ENCODE data around the gene DHRS7B.

DHRS7B gene

DNA sequence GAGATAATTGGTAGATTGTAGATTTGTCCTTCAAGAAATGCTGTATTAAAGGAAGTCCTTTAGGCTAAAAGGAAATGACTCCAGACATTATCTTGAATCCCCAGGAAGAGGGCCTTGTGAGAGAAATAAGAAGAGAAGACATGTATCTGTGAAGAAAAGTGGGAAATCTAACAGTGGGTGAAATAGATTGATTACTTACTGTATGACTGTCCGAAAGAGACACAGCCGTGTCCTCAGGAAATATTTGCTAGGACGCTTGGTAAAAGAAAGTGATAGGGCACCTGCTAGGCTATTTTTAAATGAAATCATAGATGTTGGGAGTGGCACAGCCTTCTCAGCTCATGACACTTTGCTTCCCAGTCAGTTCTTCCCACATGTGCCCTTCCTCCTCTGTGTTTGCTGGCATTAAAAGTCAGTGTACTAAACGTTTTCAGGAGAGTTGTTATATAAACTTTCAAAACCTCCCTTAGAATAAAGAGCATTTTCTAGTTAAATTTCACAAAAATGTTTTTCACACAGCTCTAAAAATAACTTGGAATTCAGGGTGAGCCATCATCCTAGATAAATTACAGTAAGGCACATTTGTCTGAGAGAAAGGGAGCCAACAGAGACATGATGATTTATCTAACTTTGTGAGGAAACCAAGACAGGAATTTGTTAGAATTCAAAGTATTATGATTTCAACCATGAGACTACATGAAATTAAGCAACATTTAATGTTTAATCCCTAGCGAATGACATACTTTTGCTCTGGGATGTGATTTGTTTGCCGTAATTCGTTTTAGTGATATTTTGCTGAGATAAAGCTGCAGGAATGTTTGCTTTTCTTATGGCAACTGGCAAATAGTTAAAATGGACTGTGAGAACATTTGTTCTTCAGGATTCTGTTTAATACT is 35.0 kb downstream of the DHRS7B start:
- no peak for DNase-seq

DNA sequence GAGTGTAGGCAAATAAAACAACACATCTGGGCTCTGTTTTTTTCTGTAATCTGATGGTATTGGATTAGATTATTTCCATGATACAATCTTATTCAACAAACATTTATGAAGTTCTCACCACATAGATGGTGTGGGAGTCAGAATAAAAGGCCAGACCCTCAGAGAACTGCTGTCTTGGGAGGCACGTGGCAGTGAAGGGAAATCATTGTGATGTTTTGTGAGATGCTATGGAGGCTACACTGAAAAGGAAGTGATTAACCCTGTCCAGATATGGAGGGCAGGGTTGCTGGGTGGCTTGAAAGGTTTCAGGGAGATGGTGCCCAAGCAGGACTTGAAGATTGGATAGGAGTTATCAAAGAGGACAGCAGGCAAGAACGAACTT is 35.6 kb downstream of the DHRS7B start:
- DNase-seq, result no peak

DNA sequence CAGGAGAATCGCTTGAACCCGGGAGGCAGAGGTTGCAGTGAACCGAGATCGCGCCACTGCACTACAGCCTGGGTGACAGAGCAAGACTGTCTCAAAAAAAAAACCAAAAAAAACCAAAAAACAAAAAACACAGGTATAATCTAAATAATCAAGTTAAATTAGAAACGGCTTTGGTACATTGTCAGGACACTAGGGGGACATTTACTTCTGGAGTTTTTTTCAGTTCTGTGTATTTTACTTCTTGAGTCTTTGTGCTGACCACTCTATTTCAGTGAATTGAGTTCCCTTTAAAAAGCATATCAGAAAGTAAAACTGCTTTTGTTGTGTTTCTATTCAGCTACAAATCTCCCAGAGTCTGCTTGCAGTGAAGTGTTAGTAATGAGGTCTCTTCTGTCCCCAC is 36.3 kb downstream of the DHRS7B start:
- DNase-seq, result no peak

DNA sequence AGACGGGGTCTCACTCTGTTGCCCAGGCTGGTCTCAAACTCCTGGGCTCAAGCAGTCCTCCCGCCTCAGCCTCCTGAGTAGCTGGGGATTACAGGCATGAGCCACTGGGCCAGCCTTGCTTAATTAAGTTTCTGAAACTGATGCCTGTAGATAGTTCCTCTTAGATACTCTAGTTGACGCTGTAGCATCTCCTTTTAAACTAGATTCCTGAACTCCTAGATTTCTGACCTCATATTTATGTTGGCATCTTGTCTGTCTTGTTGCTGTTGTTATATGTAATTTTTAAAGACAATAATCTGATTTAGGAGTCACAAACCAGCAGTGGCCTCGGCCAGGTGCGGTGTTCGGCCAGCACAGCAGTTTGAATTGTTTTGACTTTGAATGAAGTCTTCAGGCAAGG is 37.5 kb downstream of the DHRS7B start:
- peak; percentile 37 for DNase-seq

DNA sequence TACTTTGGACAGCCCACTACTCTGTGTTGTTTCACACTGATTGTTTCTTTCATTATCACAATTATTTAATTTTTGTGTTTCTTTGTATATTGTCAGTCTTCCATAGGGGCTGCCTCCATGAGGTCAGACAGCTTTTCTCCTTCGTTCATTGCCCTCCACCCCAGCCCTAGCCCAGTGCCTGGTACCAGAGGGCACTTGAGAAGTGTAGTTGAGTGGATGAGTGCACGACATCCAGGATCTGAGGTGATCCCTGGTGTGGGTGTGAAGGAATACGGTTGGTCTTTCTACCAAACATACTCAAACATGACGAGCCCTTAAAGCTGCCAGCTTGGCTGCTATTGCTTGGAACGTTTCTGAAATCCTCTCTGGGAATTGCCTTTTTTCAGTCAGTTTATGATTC is 37.9 kb downstream of the DHRS7B start:
- DNase-seq, result no peak

DNA sequence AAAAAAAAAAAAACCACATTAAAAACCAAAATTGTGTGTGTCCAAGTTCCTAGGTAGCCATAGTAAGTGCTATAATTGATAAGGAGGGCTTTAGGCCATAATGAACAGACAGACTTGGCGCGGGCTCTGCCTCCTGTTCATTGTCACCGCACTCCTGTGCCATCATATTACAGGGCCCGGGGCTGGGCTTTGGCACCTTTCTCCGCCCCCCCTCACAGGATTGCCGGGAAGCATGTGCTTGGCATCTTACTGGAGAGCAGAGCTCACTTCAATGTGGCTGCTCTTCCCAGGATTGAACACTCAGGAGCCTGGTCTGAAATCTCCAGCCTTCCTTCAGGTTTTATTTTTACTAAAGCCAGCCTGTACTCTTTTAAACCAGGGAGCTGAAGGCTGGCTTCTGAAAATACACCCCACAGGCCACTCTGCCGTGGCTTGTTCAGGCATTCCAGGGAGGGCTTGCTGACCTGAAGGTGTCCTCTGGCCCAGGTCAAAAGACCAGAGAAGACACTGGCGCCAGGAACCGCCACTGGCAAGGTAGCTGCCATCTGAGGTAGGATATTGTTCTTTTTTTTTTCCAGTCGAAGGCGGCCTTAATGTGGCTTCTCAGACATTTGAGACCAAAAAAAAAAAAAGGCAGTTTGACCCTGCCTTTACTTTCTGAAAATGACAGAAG is 39.3 kb downstream of the DHRS7B start:
- no peak for DNase-seq

DNA sequence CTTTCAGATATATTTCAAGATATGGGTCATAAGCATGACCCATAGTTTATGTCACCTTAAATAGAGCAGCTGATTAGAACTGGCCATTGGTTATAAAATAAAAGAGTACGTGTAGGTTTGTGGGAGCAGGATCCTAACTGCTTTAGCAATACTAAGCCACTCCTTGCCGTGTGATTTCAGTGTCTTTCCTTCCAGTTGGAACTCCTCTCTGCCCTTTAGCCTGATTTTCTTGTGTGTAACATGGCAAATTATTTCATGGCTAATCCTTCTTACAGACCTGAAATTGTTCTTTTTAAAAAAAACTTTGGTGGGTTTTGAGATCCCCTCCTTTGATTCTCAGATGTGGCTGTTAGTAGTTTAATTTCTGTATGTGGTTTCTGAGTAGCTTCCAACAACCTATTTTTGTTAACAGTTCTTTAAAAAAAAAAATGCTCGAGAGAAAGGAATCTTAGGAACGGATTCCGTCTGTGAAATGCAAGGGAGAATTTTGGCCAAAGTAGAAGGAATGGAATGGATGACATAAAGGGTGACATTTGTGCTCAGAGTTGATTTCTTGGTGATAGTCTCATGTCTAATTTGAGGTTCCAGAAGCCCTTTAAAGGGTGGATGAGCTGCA is 39.9 kb downstream of the DHRS7B start:
- no peak for DNase-seq

DNA sequence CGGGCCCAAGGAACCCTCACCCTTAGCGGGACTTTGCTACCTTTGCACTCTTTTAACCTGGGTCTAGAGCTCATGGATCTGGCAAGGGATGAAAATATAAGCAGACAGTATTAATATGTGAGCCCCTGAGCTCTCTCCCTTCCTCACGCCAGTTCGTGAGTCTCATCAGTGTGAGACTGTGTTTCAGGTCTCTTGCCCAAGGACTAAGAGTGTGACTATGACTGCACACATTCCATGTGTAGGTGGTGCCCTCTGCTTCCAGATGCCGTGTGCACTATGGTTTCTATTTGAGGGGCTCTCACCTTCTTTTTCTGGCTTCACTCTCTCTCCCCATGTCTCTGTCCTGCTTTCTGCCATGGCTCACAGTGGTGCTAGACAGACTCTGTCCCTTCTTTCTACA is 40.5 kb downstream of the DHRS7B start:
- no peak for DNase-seq

DNA sequence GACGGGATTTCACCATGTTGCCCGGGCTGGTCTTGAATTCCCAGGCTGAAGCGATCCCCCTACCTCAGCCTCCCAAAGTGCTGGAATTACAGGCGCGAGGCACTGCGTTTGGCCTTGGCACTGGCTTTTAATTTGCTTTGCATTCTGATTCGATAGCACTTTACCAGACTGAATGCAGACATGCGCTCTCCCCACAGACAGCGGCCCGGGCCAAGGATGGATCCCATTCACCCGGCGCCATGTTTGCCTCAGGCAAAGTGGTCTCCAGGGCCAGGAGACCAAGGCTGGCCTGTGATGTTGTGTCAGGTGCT is 41.7 kb downstream of the DHRS7B start:
- no peak for DNase-seq

DNA sequence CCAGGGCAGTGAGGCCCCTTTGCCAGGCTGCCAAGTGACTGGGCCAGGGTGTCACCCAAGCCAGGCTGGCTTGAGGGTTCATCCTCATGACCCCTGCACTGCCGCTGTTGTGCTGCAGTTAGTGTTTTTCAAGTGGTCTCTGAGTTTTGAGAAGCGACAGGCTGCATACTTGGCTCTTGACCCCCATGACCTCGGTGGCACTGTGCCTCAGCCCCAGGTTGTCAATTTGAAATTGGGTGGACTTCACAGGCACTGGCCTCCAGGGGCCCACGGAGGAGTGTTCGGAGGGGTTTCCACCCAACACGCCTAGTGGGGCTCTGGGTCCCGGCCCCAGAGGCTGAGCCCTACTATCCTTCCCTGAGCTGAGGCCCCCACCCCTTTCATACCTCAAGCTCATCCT is 42.7 kb downstream of the DHRS7B start:
- DNase-seq, result no peak

DNA sequence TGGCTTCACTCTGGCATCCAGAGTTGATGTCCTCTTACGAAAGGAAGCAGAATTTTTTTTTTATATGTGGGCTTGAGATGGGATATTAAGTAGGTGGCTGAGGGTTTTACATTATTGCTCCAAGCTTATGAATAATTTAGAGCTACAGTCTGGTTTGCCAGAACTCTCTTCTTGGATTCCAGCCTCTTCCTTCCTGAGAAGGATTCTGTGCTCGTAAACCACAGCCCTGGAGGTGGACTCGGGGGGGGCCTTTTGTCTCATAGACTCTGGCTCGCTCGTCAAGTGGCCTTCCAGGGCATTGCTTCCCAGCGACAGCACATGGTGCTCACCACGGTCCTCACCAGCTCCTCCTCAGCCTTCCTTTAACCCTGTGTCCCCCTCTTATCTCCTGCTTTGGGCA is 44.0 kb downstream of the DHRS7B start:
- no peak for DNase-seq

DNA sequence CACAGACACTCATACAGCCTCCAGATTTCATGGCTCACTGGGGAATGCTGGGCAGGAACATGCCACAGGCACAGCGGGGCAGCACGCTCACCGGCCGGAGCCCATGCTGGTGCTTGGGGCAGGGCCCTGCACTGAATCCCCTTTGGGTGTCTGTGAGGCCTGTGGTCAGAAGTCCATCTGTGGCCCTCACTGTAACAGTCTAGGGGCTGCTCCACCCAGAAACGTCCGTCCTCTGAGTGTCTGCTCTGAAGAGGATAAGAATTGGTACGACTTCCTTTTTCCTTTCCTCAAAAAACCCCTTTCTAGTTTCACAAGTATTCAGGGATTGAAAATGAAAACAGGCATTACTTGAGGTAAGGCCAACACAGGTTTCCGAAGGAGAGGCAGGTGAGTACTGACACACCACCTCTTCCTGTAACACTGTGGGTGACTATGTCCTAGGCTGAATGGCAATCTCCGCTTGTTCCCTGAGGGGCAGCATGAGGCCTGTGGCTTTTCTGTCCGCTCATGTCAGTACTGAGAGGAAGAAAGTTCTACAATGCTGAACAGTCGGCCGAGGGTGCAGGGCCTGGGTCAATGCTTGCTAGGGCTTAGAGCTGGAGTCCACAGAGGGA is 44.7 kb downstream of the DHRS7B start:
- no peak for DNase-seq

DNA sequence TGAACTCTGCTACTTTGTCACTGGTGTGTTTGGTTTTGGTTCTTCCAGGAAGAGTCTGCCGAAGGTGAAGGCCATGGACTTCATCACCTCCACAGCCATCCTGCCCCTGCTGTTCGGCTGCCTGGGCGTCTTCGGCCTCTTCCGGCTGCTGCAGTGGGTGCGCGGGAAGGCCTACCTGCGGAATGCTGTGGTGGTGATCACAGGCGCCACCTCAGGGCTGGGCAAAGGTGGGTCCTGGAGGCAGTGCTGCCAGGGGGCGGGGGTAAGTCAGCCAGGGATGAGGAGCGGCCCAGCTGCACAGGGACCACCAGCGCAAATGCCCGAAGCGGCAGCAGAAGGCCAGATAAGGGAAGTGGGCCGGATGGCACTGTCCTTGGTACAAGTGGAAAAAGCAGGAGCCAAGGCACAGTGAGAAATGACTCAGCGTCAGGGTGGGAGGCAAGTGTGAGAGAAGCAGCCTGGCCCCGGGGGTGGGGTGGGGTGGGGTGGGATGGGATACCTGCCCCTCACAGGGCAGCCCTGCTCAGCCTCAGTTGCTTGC is 45.3 kb downstream of the DHRS7B start:
- no peak for DNase-seq

DNA sequence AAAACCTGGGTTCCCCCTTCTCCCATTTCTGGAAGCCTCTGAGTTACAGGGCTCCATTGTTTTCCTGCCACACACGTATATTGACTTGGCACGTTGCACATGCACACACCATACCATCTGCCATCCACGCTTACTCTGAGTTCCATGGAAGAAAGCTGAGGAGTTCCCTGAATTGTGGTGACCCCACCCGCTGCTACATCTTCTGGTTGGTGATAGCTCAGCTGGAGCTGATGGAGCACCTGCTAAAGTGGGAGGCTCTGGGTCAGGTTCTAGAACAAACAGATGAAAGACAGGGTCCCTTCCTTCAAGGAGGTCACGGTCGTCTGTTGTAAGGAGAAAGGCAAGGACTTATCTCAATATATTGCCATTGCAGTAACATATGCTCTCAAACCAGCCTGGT is 46.1 kb downstream of the DHRS7B start:
- DNase-seq, result no peak

DNA sequence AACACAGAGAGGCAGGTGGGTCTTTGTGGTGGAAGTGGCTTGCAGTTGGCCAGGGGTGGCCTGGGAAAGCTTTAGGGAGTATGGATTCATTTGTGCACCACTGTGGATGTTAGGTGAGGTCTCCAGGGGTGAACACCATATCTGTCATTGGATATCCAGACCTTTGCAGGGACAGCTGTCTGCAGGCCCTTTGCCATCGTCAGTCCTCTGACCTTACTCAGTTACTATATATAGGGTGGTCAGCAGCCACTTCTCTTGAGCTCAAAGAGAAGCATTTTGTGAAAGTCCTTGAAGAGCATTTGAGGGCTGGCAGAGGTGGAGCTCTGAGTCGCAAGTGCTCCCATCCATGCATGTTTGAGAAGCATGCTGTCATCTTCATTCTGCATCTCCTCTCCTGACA is 46.8 kb downstream of the DHRS7B start:
- DNase-seq, result no peak

DNA sequence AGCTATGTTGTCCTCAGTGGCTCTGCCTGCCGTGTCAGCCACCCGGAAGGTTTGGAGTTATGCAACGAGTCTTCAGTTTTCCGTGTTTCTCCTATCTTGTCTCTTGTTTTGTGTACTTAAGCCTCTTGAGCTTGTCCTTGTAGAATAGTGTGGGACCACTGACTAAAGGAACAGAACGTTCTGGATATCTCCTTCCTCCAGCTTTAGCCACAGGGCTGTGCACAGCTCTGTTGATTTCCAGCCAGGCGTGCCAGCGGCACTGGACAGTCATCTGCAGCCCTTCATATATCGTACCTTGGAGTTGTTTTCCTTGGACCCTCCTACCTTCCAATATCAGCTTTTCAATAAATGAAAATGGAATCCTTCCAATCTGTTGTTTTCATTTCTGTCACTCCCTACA is 47.4 kb downstream of the DHRS7B start:
- DNase-seq, result no peak

DNA sequence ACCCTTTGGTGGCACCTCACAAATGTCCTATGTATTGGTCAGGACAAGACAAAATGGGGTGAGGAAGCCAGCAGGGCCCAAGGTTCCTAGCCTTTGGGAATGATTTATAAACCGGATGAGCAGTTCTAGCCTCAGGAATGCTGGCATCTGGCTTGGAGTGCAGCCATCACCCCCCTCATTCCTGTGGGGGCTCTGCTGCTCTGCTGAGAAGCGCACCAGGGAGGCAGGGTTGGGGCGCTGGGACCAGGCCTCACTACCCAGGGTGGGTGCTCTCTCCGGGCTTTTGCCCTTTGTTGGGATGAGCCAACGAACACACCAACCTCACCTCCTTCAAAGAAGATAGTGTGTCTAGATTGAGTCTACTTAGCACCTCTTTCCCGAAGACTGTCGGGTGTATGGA is 47.9 kb downstream of the DHRS7B start:
- DNase-seq, result no peak

DNA sequence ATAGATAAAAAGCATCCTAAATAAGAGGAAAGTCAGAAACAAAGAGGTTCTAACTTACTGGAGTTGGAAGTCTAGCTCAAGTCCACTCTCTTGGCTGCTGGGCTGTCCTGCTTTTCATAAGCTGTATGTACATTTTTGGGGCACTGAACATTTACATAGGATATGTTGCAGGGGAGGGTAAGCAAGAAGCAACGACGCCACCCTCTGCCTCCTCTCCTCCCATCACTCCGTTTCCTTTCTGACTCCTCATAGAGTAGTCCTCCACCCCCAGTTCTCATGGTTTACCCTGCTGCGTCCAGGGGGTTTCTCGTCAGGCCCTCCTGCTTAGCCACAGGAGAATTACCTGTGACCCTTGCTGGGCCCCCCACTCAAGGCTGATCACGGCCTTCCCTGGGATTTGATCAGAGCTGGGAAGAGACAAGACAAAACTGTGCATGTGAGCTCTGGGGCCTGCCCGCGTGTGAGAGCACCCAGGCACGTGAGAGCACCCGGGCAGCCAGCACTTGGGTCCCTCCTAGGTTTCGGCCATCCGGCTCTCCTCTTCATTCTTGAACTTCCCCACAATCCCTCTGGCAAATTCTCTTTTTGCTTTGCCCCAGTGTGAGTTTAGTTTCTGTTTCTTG is 50.1 kb downstream of the DHRS7B start:
- no peak for DNase-seq

DNA sequence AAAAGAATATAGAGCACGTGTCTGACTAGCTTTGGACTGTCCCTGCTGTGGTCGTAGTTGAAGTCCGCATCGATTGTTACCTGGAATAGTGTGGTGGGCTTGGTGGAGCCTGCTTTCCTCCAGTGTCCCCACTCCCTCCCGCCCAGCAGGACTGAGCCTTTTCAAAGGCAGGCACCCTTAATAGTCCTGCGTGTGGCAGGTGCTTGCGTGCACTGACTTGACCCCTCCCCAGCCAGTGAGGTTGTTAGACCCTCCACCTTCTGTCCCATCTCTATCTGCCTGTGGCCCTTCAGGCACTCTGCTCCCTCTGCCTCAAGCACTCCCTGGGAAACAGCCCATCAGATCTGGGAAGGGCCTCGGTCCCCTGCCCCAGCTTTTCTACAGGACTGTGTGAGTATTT is 50.6 kb downstream of the DHRS7B start:
- DNase-seq, result no peak

DNA sequence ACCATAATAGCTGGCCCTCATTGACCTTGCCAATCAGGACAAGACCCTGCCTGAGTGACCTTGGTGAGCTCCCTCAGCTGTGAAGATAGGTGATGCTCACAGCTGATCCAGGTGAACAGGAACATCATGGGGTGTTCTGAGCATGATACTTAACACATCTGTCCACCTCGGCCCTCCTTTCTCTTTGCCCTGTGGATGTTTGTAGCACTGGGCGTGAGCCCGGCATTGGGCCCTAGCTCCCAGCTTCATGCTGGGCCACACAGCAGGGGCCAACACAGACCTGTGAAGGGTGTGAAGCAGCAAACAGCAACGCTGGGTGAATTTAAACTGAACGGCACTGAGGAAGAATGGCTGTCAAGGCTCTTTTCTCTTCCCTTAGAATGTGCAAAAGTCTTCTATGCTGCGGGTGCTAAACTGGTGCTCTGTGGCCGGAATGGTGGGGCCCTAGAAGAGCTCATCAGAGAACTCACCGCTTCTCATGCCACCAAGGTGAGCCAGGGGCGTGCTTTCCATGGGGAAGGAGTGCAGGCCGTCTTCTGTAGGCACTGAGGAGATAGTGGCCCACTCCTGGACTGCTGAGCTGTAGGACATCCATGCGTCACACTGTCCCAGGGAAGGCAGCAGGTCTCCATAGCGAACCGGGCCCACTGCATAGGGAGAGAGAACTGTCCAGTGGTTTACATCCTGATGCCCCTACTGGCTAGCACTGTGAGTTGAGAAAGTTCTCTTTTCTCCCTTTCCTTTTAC is 51.3 kb downstream of the DHRS7B start:
- no peak for DNase-seq

DNA sequence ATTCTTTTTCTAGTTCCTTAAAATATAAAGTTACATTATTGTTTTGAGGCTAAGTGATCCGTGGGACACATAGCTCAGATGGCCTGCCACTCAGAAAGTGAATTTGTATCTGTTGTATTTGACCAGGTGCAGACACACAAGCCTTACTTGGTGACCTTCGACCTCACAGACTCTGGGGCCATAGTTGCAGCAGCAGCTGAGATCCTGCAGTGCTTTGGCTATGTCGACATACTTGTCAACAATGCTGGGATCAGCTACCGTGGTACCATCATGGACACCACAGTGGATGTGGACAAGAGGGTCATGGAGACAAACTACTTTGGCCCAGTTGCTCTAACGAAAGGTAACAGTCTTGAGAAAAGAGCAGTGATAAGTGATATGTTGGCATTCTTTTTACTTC is 56.7 kb downstream of the DHRS7B start:
- no peak for DNase-seq

DNA sequence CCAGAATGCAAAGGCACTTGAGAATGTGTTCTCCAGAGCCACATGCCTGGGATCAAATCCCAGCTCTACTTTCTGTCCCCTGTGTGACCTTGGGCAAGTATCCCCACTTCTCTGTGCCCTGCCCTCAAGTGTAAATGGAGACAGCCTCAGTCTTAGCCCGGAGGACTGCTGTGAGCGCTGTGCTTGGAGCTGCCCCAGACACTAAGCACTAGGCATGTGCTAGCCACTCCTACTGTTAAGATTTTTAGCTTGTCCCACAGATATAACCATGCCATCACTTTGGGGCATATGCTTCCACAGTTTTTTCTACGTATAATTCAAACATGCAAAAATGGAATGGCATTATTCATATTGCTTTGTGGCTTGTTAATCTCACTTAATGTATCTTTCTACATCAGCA is 57.8 kb downstream of the DHRS7B start:
- DNase-seq, result no peak

Data from NCI-H82 (cell line).